Keratinocyte (primary cell): Measurements from ENCODE around the gene TPM2.

Source experiments
- CTCF ChIP-seq, 3 experiments: IDR thresholded peaks in 1 of 3; conservative IDR thresholded peaks in 1 of 3; optimal IDR thresholded peaks in 1 of 3; 2 replicates in 2 of 3; 3 replicates in 1 of 3; pipeline versions ENCODE3 to v1.5.1; 2011; ENCODE audit warnings: low read length in 3 of 3, mild to moderate bottlenecking in 3 of 3, moderate library complexity in 2 of 3, control low read depth in 1 of 3, inconsistent platforms in 1 of 3; ENCODE audit not compliant: insufficient read depth in 2 of 3; ENCODE audit errors: extremely low read depth in 1 of 3
- EZH2 ChIP-seq: IDR thresholded peaks from one replicate; pipeline ENCODE4 v1.6.1; 2012; ENCODE audit warnings: inconsistent platforms, mild to moderate bottlenecking, low read length, moderate library complexity

- TF ChIP-seq CTCF (optimal IDR thresholded peaks at IDR 0.05 in 1 of 3, IDR thresholded peaks at IDR 0.05 in 1 of 3, conservative IDR thresholded peaks at IDR 0.05 in 1 of 3; ENCODE audit: extremely low read depth in 1 of 3, insufficient read depth in 2 of 3, low read length in 3 of 3) (no peak), EZH2 (no peak)
Observed at GRCh38 chr9:35728041-35728971, 38.6 kb upstream of the TPM2 start.
